HCT116 (cell line): Measurements from ENCODE around the gene GPR155. TPM values are rescaled to one million over a fixed set of nuclear protein-coding genes. Genes with fewer than 3 reads are reported as not detected.

Experiments
- ATAC-seq: fragments of 200-7000 bp; cut with Tn5 transposase; 2 replicates; pipeline ENCODE4 v1.9.1; 2020; ENCODE audit warnings: mild to moderate bottlenecking, moderate library complexity
- BruUV-seq: library from RNA; stranded (reverse); fragments of 400-500 nt; replicated peaks from 2 replicates; lab custom pipeline; 2021; lab: Mats Ljungman, UMichigan
- CTCF ChIA-PET: fragments of 300-600 bp; sonication (Branson Sonifier 250); formaldehyde crosslinking; loops from one replicate; lab custom pipeline; 2021; ENCODE audit warnings: antibody characterized with exemption; lab: Charles Lee
- POLR2A ChIA-PET: fragments of 300-600, 350-600 bp; sonication (Branson Sonifier 250); formaldehyde crosslinking; loops from one replicate; lab custom pipeline; 2021; ENCODE audit warnings: antibody characterized with exemption; lab: Charles Lee
- RAD21 ChIA-PET, 2 experiments: fragments of 300-600 bp; sonication (Branson Sonifier 250); formaldehyde crosslinking; loops; one replicate each; lab custom pipeline; 2023; ENCODE audit warnings: low total read pairs in 2 of 2; ENCODE audit not compliant: uncharacterized antibody in 2 of 2, unreplicated experiment in 2 of 2, low non-redundant PET in 1 of 2; lab: Charles Lee
- DNase-seq: peaks from one replicate; pipeline ENCODE4 v3.0.0-alpha.2; 2010; ENCODE audit warnings: low read depth, low spot score
- H2AFZ ChIP-seq: fragments of 200-600 bp; shearing (Covaris generic), sonication (generic); 2 replicates; pipeline ENCODE4 v1.6.1; 2017; ENCODE audit warnings: low read depth, mixed run types, mixed read lengths, antibody characterized with exemption, low read length; ENCODE audit not compliant: poor library complexity, severe bottlenecking
- H3K27ac ChIP-seq: 2 replicates; pipeline ENCODE4 v1.5.1; 2012; ENCODE audit warnings: low read depth, low read length
- H3K27me3 ChIP-seq: fragments of 200-600 bp; sonication (generic); 2 replicates; pipeline ENCODE4 v1.6.1; 2016; ENCODE audit warnings: mixed run types, low read length, mixed read lengths; ENCODE audit not compliant: insufficient read depth
- H3K36me3 ChIP-seq, 2 experiments: fragments of 200-500 bp in 1 of 2; fragments of 200-600 bp in 1 of 2; sonication (Bioruptor generic) in 1 of 2; sonication (generic) in 1 of 2; 2 replicates each; pipeline versions ENCODE4 v1.5.1 to v1.6.1; 2014 to 2016; ENCODE audit warnings: low read length in 2 of 2, inconsistent platforms in 1 of 2, mixed read lengths in 1 of 2, mixed run types in 1 of 2; ENCODE audit not compliant: insufficient read depth in 2 of 2, control insufficient read depth in 1 of 2
- H3K4me1 ChIP-seq, 2 experiments: fragments of 200-600 bp in 1 of 2; sonication (generic) in 1 of 2; 2 replicates each; pipeline versions ENCODE4 v1.5.1 to v1.6.1; 2012 to 2017; ENCODE audit warnings: low read length in 2 of 2, inconsistent platforms in 1 of 2, mild to moderate bottlenecking in 1 of 2, mixed read lengths in 1 of 2, mixed run types in 1 of 2, moderate library complexity in 1 of 2; ENCODE audit not compliant: insufficient read depth in 2 of 2, control insufficient read depth in 1 of 2
- H3K4me2 ChIP-seq: fragments of 200-600 bp; sonication (generic); 2 replicates; pipeline ENCODE4 v1.6.1; 2017; ENCODE audit warnings: mixed run types, low read length, mixed read lengths
- H3K4me3 ChIP-seq, 2 experiments: fragments of 200-600 bp in 1 of 2; sonication (generic) in 1 of 2; replicated peaks in 1 of 2; 2 replicates each; pipeline ENCODE4 v1.5.1; 2011 to 2016; ENCODE audit warnings: low read length in 2 of 2, control low read depth in 1 of 2, low read depth in 1 of 2, mild to moderate bottlenecking in 1 of 2, mixed read lengths in 1 of 2, mixed run types in 1 of 2
- H3K79me2 ChIP-seq: fragments of 200-600 bp; sonication (generic); 2 replicates; pipeline ENCODE4 v1.6.1; 2017; ENCODE audit warnings: mild to moderate bottlenecking, mixed run types, low read length, moderate library complexity, mixed read lengths; ENCODE audit not compliant: insufficient read depth
- H3K9ac ChIP-seq: fragments of 200-600 bp; sonication (generic); 2 replicates; pipeline ENCODE4 v1.6.1; 2016; ENCODE audit warnings: low read length, mixed read lengths
- H3K9me2 ChIP-seq: fragments of 200-600 bp; sonication (generic), shearing (Covaris generic); 2 replicates; pipeline ENCODE4 v1.6.1; 2017; ENCODE audit warnings: mixed run types, mild to moderate bottlenecking, moderate library complexity; ENCODE audit not compliant: insufficient read depth
- H3K9me3 ChIP-seq, 2 experiments: fragments of 200-500 bp in 1 of 2; fragments of 200-600 bp in 1 of 2; sonication (Bioruptor generic) in 1 of 2; sonication (generic) in 1 of 2; 2 replicates each; pipeline ENCODE4 v1.6.1; 2014 to 2017; ENCODE audit warnings: low read length in 2 of 2, mixed read lengths in 2 of 2, inconsistent platforms in 1 of 2, low read depth in 1 of 2, mild to moderate bottlenecking in 1 of 2, mixed run types in 1 of 2, moderate library complexity in 1 of 2; ENCODE audit not compliant: control insufficient read depth in 1 of 2, insufficient read depth in 1 of 2
- H4K20me1 ChIP-seq: fragments of 200-600 bp; sonication (generic), shearing (Covaris generic); 2 replicates; pipeline ENCODE4 v1.6.1; 2017; ENCODE audit warnings: mixed run types, mild to moderate bottlenecking, moderate library complexity; ENCODE audit not compliant: insufficient read depth
- ELF1 ChIP-seq: IDR thresholded peaks from 2 replicates; pipeline ENCODE4 v1.6.1; 2012; ENCODE audit warnings: low read depth, borderline replicate concordance
- EZH2 ChIP-seq: fragments of 200-600 bp; sonication (generic); IDR thresholded peaks from 2 replicates; pipeline ENCODE4 v1.6.1; 2017; ENCODE audit warnings: antibody characterized with exemption, mixed run types
- JUND ChIP-seq: IDR thresholded peaks from 2 replicates; pipeline ENCODE4 v1.6.1; 2012
- POLR2A ChIP-seq: IDR thresholded peaks from 2 replicates; pipeline ENCODE4 v1.7.0; 2011; ENCODE audit warnings: borderline replicate concordance; ENCODE audit not compliant: insufficient read depth, insufficient read length; ENCODE audit errors: extremely low read depth
- POLR2AphosphoS5 ChIP-seq: IDR thresholded peaks from 2 replicates; pipeline ENCODE4 v1.6.1; 2011; ENCODE audit warnings: mild to moderate bottlenecking, low read depth, low read length, moderate library complexity
- SIN3A ChIP-seq: IDR thresholded peaks from 2 replicates; pipeline ENCODE4 v1.6.1; 2012; ENCODE audit warnings: low read depth
- SP1 ChIP-seq: IDR thresholded peaks from 2 replicates; pipeline ENCODE4 v1.6.1; 2012; ENCODE audit warnings: low read depth
- TCF7L2 ChIP-seq: IDR thresholded peaks from 2 replicates; pipeline ENCODE4 v1.7.0; 2011; ENCODE audit warnings: borderline replicate concordance, inconsistent platforms; ENCODE audit not compliant: insufficient read depth, insufficient read length; ENCODE audit errors: extremely low read depth
- intact Hi-C: fragments of 100-400 bp; cut with micrococcal nuclease; formaldehyde crosslinking; loops from 2 replicates; pipeline ENCODE4 v1.10.0; 2022
- total RNA-seq: library from RNA; stranded (reverse); gene quantifications from one replicate; pipeline ENCODE4 v1.2.1, GENCODE V29; 2021; ENCODE audit not compliant: unreplicated experiment
- TF ChIP-seq, protein P1 (sequence below): IDR thresholded peaks from 2 replicates; pipeline ENCODE4 v1.6.1; 2012

The GPR155 gene
- total RNA-seq, 1 experiment from 2014 or later: 3.8 TPM

DNA sequence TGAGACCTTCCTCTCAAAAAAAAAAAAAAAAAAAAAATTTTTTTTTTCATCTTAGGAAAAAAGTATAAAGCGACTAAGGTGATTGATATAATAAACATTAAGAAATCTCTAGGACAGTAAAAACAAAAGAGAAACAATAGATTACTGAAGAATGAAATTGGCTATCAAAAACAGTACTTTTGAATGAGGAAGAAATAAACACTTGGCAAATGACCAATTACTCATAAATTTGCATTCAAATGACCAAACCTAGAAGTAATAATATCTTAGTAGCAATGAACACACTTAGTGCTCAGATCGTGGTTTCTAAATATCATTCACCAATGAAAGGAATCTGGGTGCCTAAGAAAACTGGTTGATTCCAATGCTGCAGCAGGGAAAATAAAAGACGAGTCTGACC lies 101.6 kb downstream of the GPR155 start:
- BruUV-seq: no TSS peak
- Histone ChIP-seq H3K27me3 (no peaks in the 10 kb centered on the region), H3K4me1 (no peaks in the 10 kb centered on the region), H3K9ac (no peak overlapping the region), H2AFZ (no peak overlapping the region), H3K27ac (no peak overlapping the region), H3K36me3 (peaks cover 3 to 7% of the 10 kb centered on the region in 2 experiments; a peak in 3 of 4 replicates), H3K9me2 (no peaks in the 10 kb centered on the region), H3K4me3 (no peak overlapping the region), H3K4me2 (no peak overlapping the region), H3K9me3 (no peaks in the 10 kb centered on the region), H3K79me2 (no peaks in the 10 kb centered on the region), H4K20me1 (no peaks in the 10 kb centered on the region)
- CTCF ChIA-PET: no interaction called here
- POLR2A ChIA-PET: no interaction called here
- RAD21 ChIA-PET: no interaction called here
- DNase-seq (no peak), ATAC-seq (no peak)
- TF ChIP-seq ELF1 (no peak), POLR2AphosphoS5 (no peak), SP1 (no peak), SIN3A (no peak), POLR2A (no peak), EZH2 (no peak)
- intact Hi-C loops: no loop called here

DNA sequence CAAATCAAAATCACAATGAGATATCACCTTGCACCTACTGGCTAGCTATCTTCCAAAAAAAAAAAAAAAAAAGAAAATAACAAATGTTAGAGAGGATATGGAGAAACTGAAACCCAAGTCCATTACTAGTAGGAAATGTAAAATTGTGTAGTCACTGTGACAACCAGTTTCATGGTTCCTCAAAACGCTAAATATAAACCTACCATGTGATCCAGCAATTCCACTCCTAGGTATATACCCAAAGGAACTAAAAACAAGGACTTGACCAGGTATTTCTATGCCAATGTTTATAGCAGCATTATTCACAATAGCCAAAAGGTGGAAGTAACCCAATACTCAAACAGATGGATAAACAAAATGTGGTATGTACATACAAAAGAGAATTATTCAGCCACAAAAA lies 103.0 kb downstream of the GPR155 start:
- Histone ChIP-seq H3K27ac (no peak overlapping the region), H3K79me2 (no peaks in the 10 kb centered on the region), H3K4me2 (no peak overlapping the region), H3K9me2 (no peaks in the 10 kb centered on the region), H3K36me3 (peaks cover 3 to 15% of the 10 kb centered on the region in 2 experiments; a peak in 3 of 4 replicates), H3K4me1 (no peaks in the 10 kb centered on the region), H2AFZ (no peak overlapping the region), H3K27me3 (no peaks in the 10 kb centered on the region), H3K9ac (no peak overlapping the region), H3K9me3 (no peaks in the 10 kb centered on the region), H4K20me1 (no peaks in the 10 kb centered on the region), H3K4me3 (no peak overlapping the region)
- ATAC-seq (no peak), DNase-seq (no peak)
- intact Hi-C loops: no loop called here
- TF ChIP-seq, protein P1, sequence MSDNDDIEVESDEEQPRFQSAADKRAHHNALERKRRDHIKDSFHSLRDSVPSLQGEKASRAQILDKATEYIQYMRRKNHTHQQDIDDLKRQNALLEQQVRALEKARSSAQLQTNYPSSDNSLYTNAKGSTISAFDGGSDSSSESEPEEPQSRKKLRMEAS: no peak
- TF ChIP-seq POLR2AphosphoS5: no peak
- TF ChIP-seq JUND: no peak
- TF ChIP-seq TCF7L2: no peak
- BruUV-seq: no TSS peak
- ChIA-PET POLR2A (no interaction called here), CTCF (no interaction called here), RAD21 (no interaction called here)

Other genes with a start within 250 kb of the GPR155 start
- gene OLA1, start 238.5 kb downstream of the GPR155 start, total RNA-seq: 219 TPM
- 0.69 TPM for gene SP9, start 152.1 kb downstream of the GPR155 start, total RNA-seq
- gene SCRN3, start 91.3 kb downstream of the GPR155 start, total RNA-seq: 7.7 TPM
- gene WIPF1, start 110.8 kb upstream of the GPR155 start, total RNA-seq: 0.59 TPM